DMS53 treated with DMSO at 0.1 percent for 48 hours (cell line): ENCODE data around the gene FCMR.

Experiments used
- DNase-seq: peaks from one replicate; lab custom pipeline; 2025; ENCODE audit not compliant: unreplicated experiment; lab: John Stamatoyannopoulos, UW

FCMR gene

GRCh38 chr1:206903687-206904086 lies 18.1 kb downstream of the FCMR start:
- DNase-seq: no peak

GRCh38 chr1:206902702-206903101 lies 19.0 kb downstream of the FCMR start:
- DNase-seq: no peak

DNA sequence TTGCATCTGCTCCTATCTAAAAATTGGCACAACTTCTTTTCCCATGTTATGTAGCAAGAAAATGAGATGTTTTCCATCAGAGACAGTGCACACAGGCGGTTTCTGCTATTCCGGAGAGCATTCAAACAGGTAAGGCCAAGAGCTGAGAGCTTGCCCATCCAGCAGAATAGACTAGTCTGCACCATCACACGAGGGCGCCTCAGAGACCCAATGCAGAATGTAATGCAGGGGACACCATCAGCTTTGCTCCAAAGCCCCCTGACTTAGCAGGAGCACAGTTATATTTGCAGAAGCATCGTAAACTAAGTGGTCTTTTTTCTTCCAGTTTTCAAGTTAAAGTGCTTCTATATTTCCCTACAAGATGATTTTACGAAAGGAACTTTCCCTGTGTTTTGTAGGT lies 19.8 kb downstream of the FCMR start:
- DNase-seq: no peak

DNA sequence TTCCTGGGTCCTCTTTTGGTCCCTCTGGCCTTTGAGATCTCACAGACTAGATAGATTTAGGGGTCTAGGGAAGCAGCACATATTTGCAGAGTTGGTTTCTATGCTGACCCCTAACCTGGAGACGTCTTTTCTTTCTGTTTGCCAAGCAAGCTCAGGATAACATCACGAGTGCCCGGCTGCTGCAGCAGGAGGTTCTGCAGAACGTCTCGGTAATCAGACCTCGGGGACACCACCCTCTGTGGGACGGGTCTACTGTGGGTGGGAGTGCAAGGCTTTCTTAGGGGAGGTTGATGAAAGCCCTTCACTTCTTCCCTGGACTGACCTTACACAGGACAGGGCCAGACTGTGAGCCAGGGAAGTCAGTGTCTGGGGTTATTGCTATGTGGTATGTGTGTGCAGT lies 21.6 kb downstream of the FCMR start:
- DNase-seq: no peak

DNA sequence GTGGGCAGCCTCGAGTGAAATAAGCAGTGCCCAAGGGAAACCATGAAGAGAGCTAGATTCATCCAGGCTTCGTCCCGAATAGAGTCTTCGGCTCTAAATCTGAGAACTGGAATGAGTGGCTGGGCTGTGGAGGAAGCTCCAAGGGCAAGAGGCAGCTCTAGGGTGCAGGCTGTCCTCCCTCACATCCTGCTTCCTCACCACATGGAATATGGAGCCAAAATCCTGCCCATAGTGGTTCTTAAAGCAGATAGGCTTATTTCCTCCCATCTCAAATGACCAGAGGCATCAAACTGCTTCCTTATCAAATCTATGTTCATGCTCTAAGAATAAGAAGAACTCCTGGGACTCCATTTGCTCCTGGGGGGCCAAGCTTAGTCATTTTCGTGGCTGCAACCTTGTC lies 22.0 kb downstream of the FCMR start:
- no peak for DNase-seq

DNA sequence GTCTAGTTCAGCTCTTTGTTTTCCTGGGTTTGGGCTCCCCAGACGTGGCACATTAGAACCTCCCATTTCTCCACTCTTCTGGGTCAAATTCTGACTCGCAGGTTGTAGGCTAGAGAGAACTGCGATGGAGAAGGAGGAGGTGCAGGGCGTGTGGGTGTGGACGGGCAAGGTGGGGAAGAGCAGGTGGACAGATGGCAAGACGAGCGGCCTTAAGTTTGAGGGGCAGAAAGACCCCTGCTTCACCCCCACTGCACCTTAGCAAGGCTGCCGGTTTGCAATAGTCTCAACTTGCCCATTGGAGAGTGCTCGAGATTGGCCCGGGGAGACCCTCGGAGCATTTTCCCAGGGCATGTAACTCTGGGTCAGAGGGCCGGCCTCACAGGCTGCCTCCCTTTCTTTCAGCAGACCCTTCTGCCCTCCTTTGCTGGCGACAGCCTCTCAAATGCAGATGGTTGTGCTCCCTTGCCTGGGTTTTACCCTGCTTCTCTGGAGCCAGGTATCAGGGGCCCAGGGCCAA lies 22.8 kb downstream of the FCMR start:
- DNase-seq: no peak

- DNase-seq: peak; percentile 53
Observed at GRCh38 chr1:206898089-206898914, 23.4 kb downstream of the FCMR start.

- DNase-seq: no peak
Observed at GRCh38 chr1:206897175-206897574, 24.6 kb downstream of the FCMR start, which contains the start of gene IL24. Gene IL24, plus strand, starts transcription at chr1:206897443. Its CDS starts 390 bp downstream, at chr1:206897833.

- DNase-seq: no peak
Observed at GRCh38 chr1:206896261-206896660, 25.5 kb downstream of the FCMR start.

- DNase-seq: peak; percentile 89
Observed at GRCh38 chr1:206895837-206896242, 25.9 kb downstream of the FCMR start.

- peak; percentile 94 for DNase-seq
Observed at GRCh38 chr1:206895325-206895724, 26.4 kb downstream of the FCMR start.

DNA sequence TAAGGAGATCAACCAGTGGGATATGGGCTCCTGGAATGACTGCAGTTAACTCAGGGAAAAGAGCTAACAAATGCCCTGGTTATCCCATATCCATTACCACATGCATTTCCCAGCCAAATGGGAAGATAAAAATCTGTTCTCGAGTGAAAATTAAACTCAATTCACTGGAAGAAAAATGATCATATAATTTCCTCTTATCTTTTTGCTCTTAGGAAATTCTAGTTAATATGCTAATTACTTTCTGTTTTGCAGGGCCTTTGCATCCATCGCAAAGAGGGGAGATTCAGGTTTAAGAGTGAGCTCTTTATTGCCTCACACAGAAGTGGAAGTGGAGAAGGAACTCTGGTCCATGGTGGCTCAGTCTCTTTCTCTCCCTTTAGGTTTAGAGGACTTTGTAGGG lies 28.4 kb downstream of the FCMR start:
- DNase-seq: no peak

GRCh38 chr1:206892351-206892984 lies 29.3 kb downstream of the FCMR start:
- DNase-seq: no peak

DNA sequence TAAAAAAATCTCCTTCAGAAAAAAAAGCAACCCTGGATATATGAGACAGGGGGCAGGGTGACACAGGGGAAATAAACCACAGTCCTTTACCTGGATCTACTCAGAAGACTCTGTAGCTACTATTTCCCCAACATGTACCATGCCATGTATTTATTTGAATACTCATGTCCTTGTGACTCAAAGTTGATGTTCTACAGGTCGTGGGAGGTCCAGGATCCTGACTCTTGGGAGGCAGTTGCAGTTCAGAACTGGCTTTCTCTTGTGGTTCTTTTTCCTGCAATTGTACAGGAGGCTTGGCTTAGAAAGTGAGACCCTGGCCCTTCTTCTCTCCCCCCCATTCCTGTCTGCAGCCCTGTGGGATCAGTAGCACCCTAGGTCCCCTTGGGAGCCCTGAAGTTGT lies 30.3 kb downstream of the FCMR start:
- DNase-seq: no peak

DNA sequence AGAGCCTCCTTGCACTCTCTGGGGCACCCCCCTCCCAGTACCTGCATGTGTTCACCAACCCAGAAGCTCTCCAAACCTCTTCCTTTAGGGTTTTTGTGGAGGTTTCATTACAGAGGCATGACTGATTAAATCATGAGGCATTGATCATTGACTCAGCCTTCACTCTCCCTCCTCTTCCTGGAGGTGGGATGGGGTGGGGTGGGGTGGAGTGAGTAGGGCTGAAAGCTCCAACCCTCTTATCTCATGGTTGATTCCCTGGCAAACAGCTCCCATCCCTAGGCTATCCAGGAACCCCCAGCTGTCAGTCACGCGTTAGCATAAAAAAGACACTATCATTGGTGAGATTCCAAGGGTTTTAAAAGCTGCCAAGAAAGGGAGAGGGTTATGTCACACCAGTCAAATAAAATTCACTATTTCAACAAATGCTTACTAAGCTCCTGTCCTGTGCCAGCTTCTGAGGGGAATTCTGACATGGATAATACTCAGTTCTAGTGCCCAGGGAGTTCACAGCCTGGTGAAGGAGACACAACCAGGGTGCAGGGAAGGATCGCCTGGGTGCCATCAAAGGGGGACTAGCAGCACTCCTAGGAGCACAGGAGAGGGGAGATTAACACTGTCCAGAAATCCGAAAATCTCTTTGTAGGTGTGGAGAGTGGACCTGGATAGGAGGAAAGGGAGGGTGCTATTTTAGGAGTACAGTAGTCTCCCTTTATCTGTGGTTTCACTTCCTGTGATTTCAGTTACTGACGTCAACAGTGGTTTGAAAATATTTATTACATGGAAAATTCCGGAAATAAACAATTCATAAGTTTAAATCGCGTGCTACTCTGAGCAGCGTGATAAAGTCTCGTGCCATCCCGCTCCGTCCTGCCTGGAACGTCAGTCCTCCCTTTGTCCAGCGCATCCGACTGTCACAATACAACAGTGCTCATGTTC lies 31.3 kb downstream of the FCMR start:
- no peak for DNase-seq

GRCh38 chr1:206887701-206888100 lies 34.0 kb downstream of the FCMR start:
- DNase-seq: peak; percentile 24

- no peak for DNase-seq
Observed at GRCh38 chr1:206886831-206887230, 34.9 kb downstream of the FCMR start.

- no peak for DNase-seq
Observed at GRCh38 chr1:206885341-206886060, 36.2 kb downstream of the FCMR start.

- no peak for DNase-seq
Observed at GRCh38 chr1:206883876-206884275, 37.9 kb downstream of the FCMR start.

GRCh38 chr1:206883160-206883559 lies 38.6 kb downstream of the FCMR start:
- DNase-seq: no peak

- no peak for DNase-seq
Observed at GRCh38 chr1:206882555-206882954, 39.2 kb downstream of the FCMR start.
